ENCODE data around the gene ABHD5.

ABHD5 gene

GRCh38 chr3:43757666-43758321 is 67.1 kb downstream of the ABHD5 start:
- DNase-seq (ENCODE audit: low spot score) = no peak

DNA sequence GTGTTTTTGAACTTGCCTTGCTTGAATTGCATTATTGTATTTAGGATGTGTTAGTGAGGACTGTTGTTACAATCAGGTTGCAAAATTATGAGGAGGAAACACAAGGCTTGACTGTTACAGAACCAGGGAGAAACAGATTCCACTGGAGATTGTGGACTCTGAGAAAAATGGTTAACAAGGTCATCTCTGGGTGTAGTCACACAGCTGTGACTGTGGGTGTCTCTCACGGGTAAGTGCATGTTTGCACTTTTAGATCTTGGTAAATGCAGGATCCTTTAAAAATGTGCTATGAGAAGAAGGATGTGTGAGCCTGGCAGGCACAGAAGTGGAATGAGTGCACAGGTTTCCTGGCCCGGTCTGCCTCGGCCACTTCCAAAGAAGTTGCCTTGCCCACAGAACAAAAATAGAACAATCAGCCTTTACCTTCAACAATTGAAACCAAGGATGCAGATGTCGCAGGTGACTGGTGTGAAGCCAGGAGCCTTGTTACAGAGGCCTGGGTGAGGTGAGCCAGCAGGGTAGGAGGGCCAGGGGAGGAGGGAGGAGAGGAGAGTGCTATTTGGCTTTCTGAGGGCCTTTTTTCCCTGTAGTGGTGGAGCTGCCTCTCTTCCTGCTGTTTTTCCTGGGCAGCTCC is 68.0 kb downstream of the ABHD5 start:
- no peak for DNase-seq (ENCODE audit: low spot score)

DNA sequence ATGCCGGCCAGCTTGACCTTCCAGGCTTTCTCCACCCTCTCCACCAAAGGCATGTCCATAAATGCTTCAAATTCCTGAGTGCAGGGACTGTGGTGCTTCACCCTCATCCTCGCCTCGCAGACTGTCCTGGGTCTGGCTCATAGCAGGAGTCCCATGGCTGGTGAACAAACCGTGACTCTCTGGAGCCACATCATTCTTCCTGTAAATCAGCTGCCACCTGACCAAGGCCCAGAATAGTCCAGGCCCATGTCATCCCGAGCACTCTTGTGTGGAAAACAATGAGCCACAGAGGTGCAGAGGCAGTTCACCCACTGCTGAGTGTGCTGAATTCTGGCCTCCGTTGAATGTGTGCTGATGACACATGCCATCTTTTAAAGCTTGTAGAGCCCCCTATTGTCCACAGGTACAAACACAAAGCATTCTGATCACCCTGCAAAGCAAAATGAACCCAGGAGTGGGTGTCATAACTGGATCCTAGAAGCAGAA is 68.6 kb downstream of the ABHD5 start:
- DNase-seq (ENCODE audit: low spot score) = peak; percentile 71

GRCh38 chr3:43759938-43760337 is 69.2 kb downstream of the ABHD5 start:
- DNase-seq (ENCODE audit: low spot score) = no peak

GRCh38 chr3:43760938-43761337 is 70.2 kb downstream of the ABHD5 start:
- DNase-seq (ENCODE audit: low spot score) = no peak

DNA sequence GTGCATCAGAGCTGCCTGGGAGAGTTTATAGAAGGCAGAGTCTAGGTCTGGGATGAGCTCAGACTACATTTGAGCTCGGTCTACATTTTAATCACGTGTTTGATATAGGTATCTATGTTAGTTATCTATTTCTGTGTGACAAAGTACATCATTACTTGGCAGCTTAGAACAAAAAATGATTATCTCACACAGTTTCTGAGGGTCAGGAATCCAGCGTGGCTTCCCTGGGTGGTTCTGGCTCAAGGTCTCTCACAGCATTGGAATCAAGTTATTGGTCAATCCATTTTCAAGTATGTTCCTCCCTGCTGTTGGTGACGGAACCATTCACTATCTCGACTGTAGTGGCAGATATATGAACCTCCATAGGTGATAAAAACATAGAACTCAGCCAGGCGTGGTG is 71.7 kb downstream of the ABHD5 start:
- no peak for DNase-seq (ENCODE audit: low spot score)

- DNase-seq (ENCODE audit: low spot score) = no peak
Observed at GRCh38 chr3:43764056-43764455, 73.3 kb downstream of the ABHD5 start.

DNA sequence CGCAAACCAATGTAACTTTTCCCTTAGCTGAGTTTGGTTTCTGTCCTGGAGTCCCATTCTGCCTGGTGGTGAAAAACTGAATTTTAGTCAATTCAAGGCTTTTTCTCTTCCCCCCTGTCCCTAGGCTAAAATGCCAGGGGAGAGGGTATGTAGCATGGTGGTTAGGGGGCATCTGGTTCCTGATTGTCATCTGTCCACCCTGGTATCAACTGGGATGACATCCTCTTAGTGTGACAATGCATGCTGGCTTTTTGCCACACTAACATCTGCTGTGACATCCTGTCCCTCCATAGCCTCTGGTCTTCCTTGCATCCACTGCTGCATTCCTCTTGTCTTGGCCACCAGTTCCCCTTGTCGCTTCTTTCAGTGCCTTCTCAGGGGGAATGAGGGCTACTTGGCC is 73.7 kb downstream of the ABHD5 start:
- DNase-seq (ENCODE audit: low spot score) = no peak

DNA sequence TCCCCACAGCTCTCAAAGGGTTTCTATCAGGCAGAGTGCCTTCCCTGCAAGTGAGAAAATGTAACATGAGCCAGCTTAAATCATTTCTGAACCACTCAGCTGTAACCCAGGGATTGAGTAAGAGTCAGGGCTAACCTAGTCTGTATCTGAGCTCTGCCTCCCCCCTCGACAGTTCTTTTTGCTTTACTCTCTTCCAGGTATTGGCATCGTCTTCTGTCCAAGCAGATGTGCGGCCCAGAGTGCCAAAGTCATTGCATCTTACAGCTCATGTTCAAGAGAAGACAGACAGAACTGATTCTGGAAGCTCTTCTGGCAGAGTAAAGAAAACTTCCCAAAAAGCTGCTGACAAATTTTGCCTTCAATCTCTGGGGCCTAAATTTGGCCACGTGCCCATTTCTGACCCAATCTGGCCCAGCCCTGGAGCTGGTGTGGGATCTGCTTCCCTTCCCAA is 74.8 kb downstream of the ABHD5 start:
- no peak for DNase-seq (ENCODE audit: low spot score)

DNA sequence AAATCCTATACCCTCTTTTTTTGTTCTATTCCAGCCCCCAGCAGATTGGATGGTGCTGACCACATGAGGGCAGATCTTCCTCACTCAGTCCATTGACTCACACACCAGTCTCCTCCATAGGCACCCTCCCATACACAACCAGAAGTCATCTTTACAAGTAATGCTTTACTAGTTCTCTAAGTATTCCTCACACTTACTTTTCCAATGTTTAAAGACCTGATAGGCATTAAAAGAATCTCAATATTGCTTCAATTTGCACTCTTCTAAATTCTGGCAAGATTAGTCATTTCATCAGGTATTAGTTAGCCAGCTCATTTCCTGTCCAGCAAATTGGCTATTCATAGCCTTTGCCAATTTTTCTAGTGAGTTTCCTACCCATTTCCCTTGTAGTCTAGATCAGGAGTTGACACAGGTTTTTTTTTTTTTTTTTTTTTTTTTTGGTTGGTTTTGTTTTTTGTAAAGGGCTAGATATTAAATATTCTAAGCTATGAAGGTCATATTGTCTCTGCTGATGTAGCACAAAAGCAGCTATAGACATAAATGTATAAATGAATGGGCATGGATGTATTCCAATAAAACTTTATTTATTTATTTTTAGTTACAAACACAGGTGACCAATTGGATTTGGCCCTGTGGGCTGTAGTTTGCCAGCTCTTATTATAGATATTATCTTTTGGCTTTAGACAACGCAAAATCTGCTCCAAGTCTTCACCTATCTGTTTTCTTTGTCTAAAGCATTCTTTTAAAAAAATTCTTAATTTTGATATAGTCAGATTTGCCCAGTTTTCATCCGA is 76.1 kb downstream of the ABHD5 start:
- DNase-seq (ENCODE audit: low spot score) = no peak

- DNase-seq (ENCODE audit: low spot score) = no peak
Observed at GRCh38 chr3:43768381-43768973, 77.7 kb downstream of the ABHD5 start.

DNA sequence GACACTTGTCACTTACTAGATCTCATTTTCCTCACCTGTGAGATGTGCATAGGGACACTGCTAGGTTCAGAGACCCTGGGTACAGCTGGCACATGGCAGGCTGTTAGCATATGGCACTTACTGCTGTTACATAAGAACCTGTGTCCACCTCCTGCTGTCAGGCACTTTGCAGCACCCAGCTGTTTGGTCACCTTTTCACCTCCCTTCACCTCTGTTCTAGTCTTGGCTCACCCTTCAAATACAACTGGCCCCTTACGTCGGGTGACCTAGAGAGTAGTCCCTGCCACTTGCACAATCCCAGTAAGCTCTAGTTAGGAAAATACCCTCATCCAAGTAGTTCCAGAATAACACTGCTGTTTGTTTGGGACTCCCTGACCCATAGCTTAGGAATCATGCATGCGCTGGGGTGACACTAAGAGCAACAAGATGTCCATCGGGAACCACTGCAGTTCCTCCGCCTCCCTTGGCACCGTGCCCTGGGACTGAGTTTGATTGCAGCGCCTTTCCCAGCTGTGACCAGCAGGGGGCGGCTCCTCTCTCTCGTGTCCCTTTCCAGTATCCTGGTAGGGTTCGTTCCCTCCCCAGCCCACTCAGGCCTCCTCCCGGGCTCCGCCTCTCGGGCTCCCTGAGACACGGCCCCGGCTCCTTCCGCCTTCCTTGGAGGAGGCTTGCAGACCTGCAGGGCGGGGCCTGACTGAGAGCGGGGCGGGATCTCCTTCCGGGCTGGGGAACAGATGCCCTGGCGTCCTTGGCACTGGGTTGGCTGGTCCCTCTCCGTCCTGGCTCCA is 78.6 kb downstream of the ABHD5 start:
- peak; percentile 81 for DNase-seq (ENCODE audit: low spot score)

- DNase-seq (ENCODE audit: low spot score) = no peak
Observed at GRCh38 chr3:43769885-43770425, 79.2 kb downstream of the ABHD5 start.

- peak; percentile 93 for DNase-seq (ENCODE audit: low spot score)
Observed at GRCh38 chr3:43770426-43771103, 79.8 kb downstream of the ABHD5 start.

DNA sequence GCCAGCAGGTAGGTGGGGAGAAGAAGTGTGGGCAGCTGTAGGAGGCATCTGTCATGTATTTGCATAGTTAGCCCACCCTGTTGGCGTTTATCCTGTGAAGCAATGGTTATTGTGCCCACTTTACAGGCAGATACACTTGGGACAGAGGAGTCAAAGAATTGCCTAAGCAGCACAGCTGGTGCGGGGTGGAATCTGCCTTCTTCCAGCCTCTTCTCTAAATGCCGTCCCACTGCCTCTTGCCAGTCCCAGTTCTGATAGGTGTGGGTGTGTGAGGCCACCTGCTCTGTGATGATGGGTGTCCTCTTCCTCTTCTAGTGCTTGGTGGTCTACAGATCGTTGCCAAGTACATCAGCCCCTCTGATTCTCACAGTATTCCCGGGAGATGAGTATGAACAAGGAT is 80.9 kb downstream of the ABHD5 start:
- no peak for DNase-seq (ENCODE audit: low spot score)

DNA sequence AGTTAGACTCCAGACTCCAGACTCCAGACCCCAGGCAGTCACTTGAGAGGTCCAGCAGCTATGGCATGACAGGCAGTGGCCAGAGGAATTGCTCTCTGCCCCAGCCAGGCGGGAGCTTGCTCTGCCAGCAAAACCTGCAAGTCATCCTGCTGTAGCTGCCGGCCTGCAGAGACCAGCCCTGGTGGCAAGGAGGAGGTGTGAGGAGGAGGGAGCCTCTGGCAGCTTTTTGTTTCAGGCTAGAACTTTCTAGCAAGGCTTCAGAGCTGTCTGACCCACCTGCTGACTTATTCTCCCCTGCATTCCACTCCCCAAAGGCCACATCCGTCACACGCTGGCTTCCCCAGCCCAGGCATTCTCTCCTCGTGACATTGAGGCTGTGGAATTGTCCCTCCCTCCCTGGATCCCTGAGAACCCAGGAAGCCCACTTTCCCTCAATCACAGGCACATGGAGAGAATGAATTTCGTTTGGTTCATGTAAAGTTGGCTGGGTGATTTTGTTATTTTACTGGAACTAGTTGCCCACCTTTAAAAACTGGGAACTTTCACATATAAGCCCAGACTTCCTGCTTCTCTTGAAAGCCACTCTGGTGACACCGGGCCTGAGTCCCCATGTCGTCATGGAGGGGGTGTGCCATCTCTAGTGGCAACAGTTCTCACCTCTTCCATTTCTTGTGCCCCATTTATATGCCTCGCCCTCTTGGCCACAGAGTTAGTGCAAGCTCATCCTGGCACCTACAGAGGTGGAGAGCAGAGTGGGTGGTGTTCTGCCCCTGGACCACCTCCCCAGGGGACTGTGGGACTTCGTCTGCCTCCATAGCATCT is 82.7 kb downstream of the ABHD5 start:
- peak; percentile 36 for DNase-seq (ENCODE audit: low spot score)

- no peak for DNase-seq (ENCODE audit: low spot score)
Observed at GRCh38 chr3:43774799-43775198, 84.1 kb downstream of the ABHD5 start.

DNA sequence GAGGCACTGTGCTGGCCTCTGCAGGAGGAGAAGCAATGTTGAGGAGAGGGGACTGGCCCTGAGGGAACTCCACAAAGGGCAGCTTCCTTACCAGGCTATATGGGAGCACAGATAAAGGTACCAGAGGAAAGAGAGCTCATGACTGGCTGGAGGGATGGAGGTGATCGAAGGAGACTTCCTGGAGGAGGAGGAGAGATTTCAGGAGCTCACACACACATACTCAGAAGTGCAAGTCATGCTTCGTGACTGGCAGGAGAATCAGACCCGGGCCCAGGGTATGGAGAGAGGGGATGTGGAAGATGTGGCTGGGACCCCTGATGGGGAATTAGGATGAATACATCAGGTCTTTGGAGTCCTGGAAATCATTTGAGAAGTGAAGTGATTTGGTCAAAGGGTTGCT is 85.4 kb downstream of the ABHD5 start:
- DNase-seq (ENCODE audit: low spot score) = no peak

GRCh38 chr3:43779850-43780249 is 89.1 kb downstream of the ABHD5 start:
- no peak for DNase-seq (ENCODE audit: low spot score)

DNA sequence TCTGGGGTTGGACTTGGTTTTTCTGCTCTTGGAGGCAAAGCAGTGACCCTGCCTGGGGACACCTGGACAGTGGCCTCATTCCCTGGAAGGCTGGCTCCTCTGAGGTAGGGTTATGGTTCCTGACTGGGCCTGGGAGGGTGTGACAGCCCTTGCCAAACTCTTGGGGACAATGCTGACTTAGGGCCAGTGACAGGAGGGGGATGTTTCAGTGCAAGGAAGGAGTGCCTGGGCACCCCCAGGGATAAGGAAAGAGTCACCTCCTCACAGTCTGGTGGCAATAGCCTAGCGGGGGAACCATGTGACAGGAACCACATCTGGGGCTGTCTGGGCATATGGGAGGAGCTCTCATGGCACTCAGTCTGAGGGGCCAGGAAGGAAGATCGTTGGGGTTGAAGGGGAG is 91.8 kb downstream of the ABHD5 start:
- DNase-seq (ENCODE audit: low spot score) = no peak
